H1 (cell line): ENCODE results near the gene CCDC93.

ENCODE experiments used
- CBX5 ChIP-seq: fragments of 300-800, 300-1000 bp; sonication (generic); IDR thresholded peaks from 2 replicates; pipeline ENCODE4 v1.7.1; 2016; ENCODE audit warnings: antibody characterized with exemption, low read length, low read depth
- CTCF ChIP-seq, 3 experiments: IDR thresholded peaks; 1 replicate in 2 of 3; 2 replicates in 1 of 3; pipeline versions ENCODE4 v1.5.1 to v1.6.1; 2011; ENCODE audit warnings: low read length in 3 of 3, mild to moderate bottlenecking in 3 of 3, inconsistent platforms in 2 of 3, low read depth in 1 of 3, moderate library complexity in 1 of 3; ENCODE audit not compliant: insufficient read depth in 1 of 3; ENCODE audit errors: control extremely low read depth in 1 of 3
- EP300 ChIP-seq, 2 experiments: IDR thresholded peaks; 1 replicate in 1 of 2; 2 replicates in 1 of 2; pipeline ENCODE4 v1.6.1; 2011 to 2012; ENCODE audit warnings: low read depth in 2 of 2, low read length in 2 of 2, mild to moderate bottlenecking in 2 of 2, borderline replicate concordance in 1 of 2, inconsistent platforms in 1 of 2, moderate library complexity in 1 of 2
- EZH2 ChIP-seq: fragments of 200-600 bp; sonication (generic); IDR thresholded peaks from 2 replicates; pipeline ENCODE4 v1.7.1; 2012; ENCODE audit warnings: low read depth, mild to moderate bottlenecking, moderate library complexity, low read length, inconsistent platforms; ENCODE audit not compliant: severe bottlenecking
- MAX ChIP-seq: IDR thresholded peaks from 2 replicates; pipeline ENCODE4 v1.6.1; 2012; ENCODE audit warnings: inconsistent platforms
- POLR2A ChIP-seq, 2 experiments: IDR thresholded peaks; 1 replicate in 1 of 2; 2 replicates in 1 of 2; pipeline ENCODE4 v1.6.1; 2011; ENCODE audit warnings: low read depth in 2 of 2, low read length in 2 of 2, mild to moderate bottlenecking in 2 of 2; ENCODE audit errors: control extremely low read depth in 1 of 2
- SRF ChIP-seq: IDR thresholded peaks from 2 replicates; pipeline ENCODE4 v1.6.1; 2011; ENCODE audit warnings: mild to moderate bottlenecking, low read depth, low read length, moderate library complexity

GRCh38 chr2:117980783-117981676 lies 32.8 kb downstream of the CCDC93 start:
- no peak for TF ChIP-seq CTCF (IDR thresholded peaks at IDR 0.05; ENCODE audit: control extremely low read depth in 1 of 3, insufficient read depth in 1 of 3, low read depth in 1 of 3, low read length in 3 of 3)
- no peak for TF ChIP-seq EZH2
- TF ChIP-seq SRF, result no peak
- TF ChIP-seq MAX, result no peak
- no peak for TF ChIP-seq EP300 (IDR thresholded peaks at IDR 0.05; ENCODE audit: borderline replicate concordance in 1 of 2, low read depth in 2 of 2, low read length in 2 of 2)
- no peak for TF ChIP-seq POLR2A (IDR thresholded peaks at IDR 0.05; ENCODE audit: control extremely low read depth in 1 of 2, low read depth in 2 of 2, low read length in 2 of 2)
- no peak for TF ChIP-seq CBX5
